ENCODE measurements around the gene C6orf141. TPM values are rescaled to one million over a fixed set of nuclear protein-coding genes. Genes with fewer than 3 reads are reported as not detected.

The C6orf141 gene
- total and polyA plus RNA-seq, 10 of the 15 experiments (the other 5 are each of a cell fraction or from before 2014, with no cell fraction given) = 0.05 to 0.19 TPM; not detected in 8

GRCh38 chr6:49527320-49527719, 23.1 kb upstream of the C6orf141 start:
- H3K4me2 ChIP-seq (ENCODE audit: control insufficient read depth, insufficient read depth) = no peak overlapping the region
- RAD21 ChIA-PET (ENCODE audit: unreplicated experiment) = no interaction called here
- DNase-seq (ENCODE audit: low read depth, low spot score) (no peak), ATAC-seq (no peak), FAIRE-seq (no peak)
- no peaks in the 10 kb centered on the region for H3K36me3 ChIP-seq (ENCODE audit: control insufficient read depth in 2 of 2, insufficient read depth in 2 of 2, low read length in 1 of 2)
- CTCF ChIA-PET = interaction anchor here (1.7 kb wide), 1 partner anchor 8 kb away, joined by 5 read pairs; no protein-coding TSS in a partner anchor
- no peak overlapping the region for H3K27ac ChIP-seq (ENCODE audit: control insufficient read depth, insufficient read depth)
- H3K9me3 ChIP-seq (replicated peaks; ENCODE audit: control insufficient read depth, insufficient read depth, low read length) = no peaks in the 10 kb centered on the region
- SMC1A ChIA-PET (ENCODE audit: uncharacterized antibody, unreplicated experiment) = no interaction called here
- POLR2A ChIA-PET = interaction anchor here (1.0 kb wide), 1 partner anchor 9 kb away, joined by 3 read pairs; no protein-coding TSS in a partner anchor
- H2AFZ ChIP-seq (ENCODE audit: control insufficient read depth, low read depth, low read length) = no peak overlapping the region
- no peaks in the 10 kb centered on the region for H4K20me1 ChIP-seq (ENCODE audit: control insufficient read depth, insufficient read depth)
- intact Hi-C loops (cut with micrococcal nuclease; ENCODE audit: unreplicated experiment) = no loop called here
- no peak for TF ChIP-seq SREBF1 (IDR thresholded peaks at IDR 0.05; ENCODE audit: low read length)
- no peak for TF ChIP-seq JUNB (IDR thresholded peaks at IDR 0.05)
- TF ChIP-seq TARDBP (IDR thresholded peaks at IDR 0.05; ENCODE audit: borderline replicate concordance) = no peak
- no peak for TF ChIP-seq JUND (IDR thresholded peaks at IDR 0.05; ENCODE audit: low read depth, low read length)
- no peak for TF ChIP-seq MXI1 (IDR thresholded peaks at IDR 0.05; ENCODE audit: low read depth, low read length)
- TF ChIP-seq FOS (IDR thresholded peaks at IDR 0.05; ENCODE audit: borderline replicate concordance, extremely low read depth, insufficient read length) = no peak
- TF ChIP-seq TCF12 (IDR thresholded peaks at IDR 0.05; ENCODE audit: low read depth, low read length) = no peak
- no peak for TF ChIP-seq WRNIP1 (IDR thresholded peaks at IDR 0.05; ENCODE audit: borderline replicate concordance, low read depth, low read length)
- no peaks in the 10 kb centered on the region for H3K27me3 ChIP-seq (replicated peaks in 1 of 2; ENCODE audit: control insufficient read depth in 2 of 2, insufficient read depth in 2 of 2, low read length in 1 of 2)
- no peak overlapping the region for H3K4me3 ChIP-seq
- no TSS peak for BruUV-seq (replicated peaks)
- no peaks in the 10 kb centered on the region for H3K4me1 ChIP-seq (ENCODE audit: control insufficient read depth, insufficient read depth, low read length)
- no peaks in the 10 kb centered on the region for H3K79me2 ChIP-seq (ENCODE audit: control insufficient read depth, insufficient read depth, low read length)
- no peak overlapping the region for H3K9ac ChIP-seq (ENCODE audit: control insufficient read depth, insufficient read depth, low read length)
- in situ Hi-C loops (cut with MboI) = loop anchor here (5.0 kb wide), 1 partner anchor 80 kb away; no protein-coding TSS in a partner anchor
- WGBS (ENCODE audit: insufficient coverage, insufficient replicate concordance, low lambda C conversion rate, missing lambda C conversion rate) = 6% methylated on average over 1 of the region's 1 CpG

- no peaks in the 10 kb centered on the region for H3K9me3 ChIP-seq (replicated peaks; ENCODE audit: control insufficient read depth, insufficient read depth, low read length)
- no peak for ATAC-seq
- H3K27ac ChIP-seq (ENCODE audit: control insufficient read depth, insufficient read depth) = no peak overlapping the region
- RAD21 ChIA-PET (ENCODE audit: unreplicated experiment) = interaction anchor here (0.6 kb wide), 1 partner anchor 25 kb away, joined by 3 read pairs; no protein-coding TSS in a partner anchor
- CTCF ChIA-PET = interaction anchor here (1.7 to 6.2 kb wide), 2 partner anchors 10 to 81 kb away, joined by 5 to 98 read pairs; no protein-coding TSS in a partner anchor
- in situ Hi-C loops (cut with MboI) (loop anchor here (5.0 kb wide), 1 partner anchor 79 kb away; no protein-coding TSS in a partner anchor), intact Hi-C loops (cut with micrococcal nuclease; ENCODE audit: unreplicated experiment) (no loop called here)
- FAIRE-seq = no peak
- H3K4me3 ChIP-seq = no peak overlapping the region
- POLR2A ChIA-PET = no interaction called here
- SMC1A ChIA-PET (ENCODE audit: uncharacterized antibody, unreplicated experiment) = no interaction called here
- DNase-seq (ENCODE audit: low read depth, low spot score) = no peak
- 33% methylated on average over 3 of the region's 3 CpGs for WGBS (ENCODE audit: insufficient coverage, insufficient replicate concordance, low lambda C conversion rate, missing lambda C conversion rate)
- no peaks in the 10 kb centered on the region for H3K36me3 ChIP-seq (ENCODE audit: control insufficient read depth in 2 of 2, insufficient read depth in 2 of 2, low read length in 1 of 2)
- H3K4me1 ChIP-seq (ENCODE audit: control insufficient read depth, insufficient read depth, low read length) = no peaks in the 10 kb centered on the region
- no TSS peak for BruUV-seq (replicated peaks)
- no peak overlapping the region for H3K9ac ChIP-seq (ENCODE audit: control insufficient read depth, insufficient read depth, low read length)
- H3K79me2 ChIP-seq (ENCODE audit: control insufficient read depth, insufficient read depth, low read length) = no peaks in the 10 kb centered on the region
- no peak overlapping the region for H3K4me2 ChIP-seq (ENCODE audit: control insufficient read depth, insufficient read depth)
- H4K20me1 ChIP-seq (ENCODE audit: control insufficient read depth, insufficient read depth) = no peaks in the 10 kb centered on the region
- H2AFZ ChIP-seq (ENCODE audit: control insufficient read depth, low read depth, low read length) = no peak overlapping the region
- H3K27me3 ChIP-seq (replicated peaks in 1 of 2; ENCODE audit: control insufficient read depth in 2 of 2, insufficient read depth in 2 of 2, low read length in 1 of 2) = no peaks in the 10 kb centered on the region
- TF ChIP-seq ELK1 (IDR thresholded peaks at IDR 0.05; ENCODE audit: low read depth, low read length) = no peak
- no peak for TF ChIP-seq POLR2A (IDR thresholded peaks at IDR 0.05; ENCODE audit: low read depth, low read length)
- no peak for TF ChIP-seq ZBTB40 (IDR thresholded peaks at IDR 0.05; ENCODE audit: borderline replicate concordance)
- no peak for TF ChIP-seq CREB1 (IDR thresholded peaks at IDR 0.05; ENCODE audit: low read depth)
- no peak for TF ChIP-seq STAT3 (IDR thresholded peaks at IDR 0.05; ENCODE audit: low read depth, low read length)
Observed at GRCh38 chr6:49528571-49528970, 21.9 kb upstream of the C6orf141 start.
